ENCODE data around the gene TRIM29.

DNA sequence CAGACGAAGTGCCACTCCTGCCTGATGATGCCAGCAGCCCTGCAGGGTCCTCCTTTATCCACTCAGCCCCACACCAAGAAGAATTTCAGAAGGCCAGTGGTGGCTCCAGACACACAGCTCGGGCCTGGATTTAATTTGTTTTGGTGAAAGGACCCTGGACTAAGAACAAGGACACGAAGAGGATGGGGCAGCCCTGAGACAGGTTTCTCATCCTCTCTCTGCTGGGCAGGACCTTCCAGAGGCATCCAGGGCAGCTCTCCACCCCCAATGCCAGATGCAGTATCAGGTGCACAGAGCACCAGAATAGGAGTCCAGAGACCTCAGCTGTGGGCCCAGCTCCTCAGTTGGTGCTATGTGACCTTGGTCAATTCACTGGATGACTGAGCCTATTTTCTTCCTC is 72.0 kb downstream of the TRIM29 start:
- TF ChIP-seq, protein P1, sequence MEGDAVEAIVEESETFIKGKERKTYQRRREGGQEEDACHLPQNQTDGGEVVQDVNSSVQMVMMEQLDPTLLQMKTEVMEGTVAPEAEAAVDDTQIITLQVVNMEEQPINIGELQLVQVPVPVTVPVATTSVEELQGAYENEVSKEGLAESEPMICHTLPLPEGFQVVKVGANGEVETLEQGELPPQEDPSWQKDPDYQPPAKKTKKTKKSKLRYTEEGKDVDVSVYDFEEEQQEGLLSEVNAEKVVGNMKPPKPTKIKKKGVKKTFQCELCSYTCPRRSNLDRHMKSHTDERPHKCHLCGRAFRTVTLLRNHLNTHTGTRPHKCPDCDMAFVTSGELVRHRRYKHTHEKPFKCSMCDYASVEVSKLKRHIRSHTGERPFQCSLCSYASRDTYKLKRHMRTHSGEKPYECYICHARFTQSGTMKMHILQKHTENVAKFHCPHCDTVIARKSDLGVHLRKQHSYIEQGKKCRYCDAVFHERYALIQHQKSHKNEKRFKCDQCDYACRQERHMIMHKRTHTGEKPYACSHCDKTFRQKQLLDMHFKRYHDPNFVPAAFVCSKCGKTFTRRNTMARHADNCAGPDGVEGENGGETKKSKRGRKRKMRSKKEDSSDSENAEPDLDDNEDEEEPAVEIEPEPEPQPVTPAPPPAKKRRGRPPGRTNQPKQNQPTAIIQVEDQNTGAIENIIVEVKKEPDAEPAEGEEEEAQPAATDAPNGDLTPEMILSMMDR (IDR thresholded peaks at IDR 0.05): no peak
- TF ChIP-seq POLR2A (IDR thresholded peaks at IDR 0.05): no peak
